HG02763 (cell line): Measurements from ENCODE around the gene PARK7.
"Not testable (repeated sequence)": the region's sequence is repeated elsewhere in the genome, so short reads cannot be mapped to it uniquely, and the experiment has no call there.

ENCODE experiments used
- ATAC-seq: cut with Tn5 transposase; IDR thresholded peaks from one replicate; pipeline ENCODE4 v1.9.1; 2021; ENCODE audit warnings: mild to moderate bottlenecking, moderate library complexity; ENCODE audit not compliant: unreplicated experiment

The PARK7 gene

GRCh38 chr1:7942214-7942921 is 19.1 kb upstream of the PARK7 start:
- no peak for ATAC-seq

- no peak for ATAC-seq
These were observed 18.3 kb upstream of the PARK7 start for GRCh38 chr1:7943251-7943650.

GRCh38 chr1:7948960-7949359 is 12.6 kb upstream of the PARK7 start:
- ATAC-seq: no peak

- ATAC-seq: not testable (repeated sequence)
These were observed 8.7 kb upstream of the PARK7 start for GRCh38 chr1:7952791-7953190.

GRCh38 chr1:7953850-7954609 is 7.5 kb upstream of the PARK7 start:
- ATAC-seq: peak; percentile 95

- ATAC-seq: no peak
These were observed 6.8 kb upstream of the PARK7 start for GRCh38 chr1:7954683-7955082.

- no peak for ATAC-seq
These were observed 5.1 kb upstream of the PARK7 start for GRCh38 chr1:7956218-7957032.

GRCh38 chr1:7960165-7960564 is 1.3 kb upstream of the PARK7 start:
- ATAC-seq: no peak

- no peak for ATAC-seq
These were observed 670 bp upstream of the PARK7 start for GRCh38 chr1:7960867-7961215.

GRCh38 chr1:7962014-7962335 is 464 bp downstream of the PARK7 start:
- ATAC-seq: no peak

GRCh38 chr1:7962636-7963377 is 1.3 kb downstream of the PARK7 start:
- no peak for ATAC-seq

- ATAC-seq: not testable (repeated sequence)
These were observed 1.8 kb downstream of the PARK7 start for GRCh38 chr1:7963378-7963730.

GRCh38 chr1:7963841-7964240 is 2.3 kb downstream of the PARK7 start:
- ATAC-seq: not testable (repeated sequence)

- ATAC-seq: no peak
These were observed 3.0 kb downstream of the PARK7 start for GRCh38 chr1:7964476-7964875.

GRCh38 chr1:7967196-7967595 is 5.7 kb downstream of the PARK7 start:
- ATAC-seq: no peak

GRCh38 chr1:7967651-7968050 is 6.1 kb downstream of the PARK7 start:
- no peak for ATAC-seq

GRCh38 chr1:7970246-7970645 is 8.7 kb downstream of the PARK7 start:
- no peak for ATAC-seq

GRCh38 chr1:7971024-7971423 is 9.5 kb downstream of the PARK7 start:
- ATAC-seq: no peak

- no peak for ATAC-seq
These were observed 10.8 kb downstream of the PARK7 start for GRCh38 chr1:7972285-7972684.

- no peak for ATAC-seq
These were observed 11.6 kb downstream of the PARK7 start for GRCh38 chr1:7973086-7973485.

- no peak for ATAC-seq
These were observed 13.8 kb downstream of the PARK7 start for GRCh38 chr1:7975212-7975865.
